GM19023 (cell line): Measurements from ENCODE around the gene RAB22A.
"Not testable (repeated sequence)": the region's sequence is repeated elsewhere in the genome, so short reads cannot be mapped to it uniquely, and the experiment has no call there.

Experiments used
- ATAC-seq: cut with Tn5 transposase; IDR thresholded peaks from one replicate; pipeline ENCODE4 v1.9.1; 2021; ENCODE audit warnings: mild to moderate bottlenecking, moderate library complexity; ENCODE audit not compliant: unreplicated experiment

RAB22A gene

DNA sequence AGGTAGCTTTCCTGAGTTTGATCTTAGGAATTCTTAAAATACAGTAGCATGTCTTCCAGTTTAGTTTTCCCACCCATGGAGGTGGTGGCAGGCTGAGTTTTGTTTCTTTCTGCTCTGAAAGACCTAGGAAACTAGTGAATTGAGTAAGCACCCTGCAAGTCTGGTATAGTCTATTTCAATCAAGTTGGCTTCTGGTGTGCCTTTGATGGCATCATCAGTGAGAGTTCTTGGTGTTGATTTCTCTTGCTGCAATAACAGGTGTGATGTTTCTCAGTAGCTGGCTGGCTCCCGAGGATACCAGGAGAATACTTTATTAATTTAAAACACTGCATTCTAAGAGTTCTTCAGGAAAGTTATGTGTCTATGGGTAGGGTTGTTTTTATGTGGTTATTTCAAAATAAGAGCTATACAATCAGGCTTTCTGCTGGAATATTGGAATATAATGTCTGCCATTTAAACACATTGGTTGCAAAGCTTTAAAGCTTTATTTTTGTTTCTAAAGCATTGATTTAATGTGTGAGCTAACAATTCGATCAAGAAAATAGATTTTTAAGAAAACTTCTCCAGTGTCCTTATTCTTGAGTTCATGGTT is 98.5 kb downstream of the RAB22A start:
- no peak for ATAC-seq

DNA sequence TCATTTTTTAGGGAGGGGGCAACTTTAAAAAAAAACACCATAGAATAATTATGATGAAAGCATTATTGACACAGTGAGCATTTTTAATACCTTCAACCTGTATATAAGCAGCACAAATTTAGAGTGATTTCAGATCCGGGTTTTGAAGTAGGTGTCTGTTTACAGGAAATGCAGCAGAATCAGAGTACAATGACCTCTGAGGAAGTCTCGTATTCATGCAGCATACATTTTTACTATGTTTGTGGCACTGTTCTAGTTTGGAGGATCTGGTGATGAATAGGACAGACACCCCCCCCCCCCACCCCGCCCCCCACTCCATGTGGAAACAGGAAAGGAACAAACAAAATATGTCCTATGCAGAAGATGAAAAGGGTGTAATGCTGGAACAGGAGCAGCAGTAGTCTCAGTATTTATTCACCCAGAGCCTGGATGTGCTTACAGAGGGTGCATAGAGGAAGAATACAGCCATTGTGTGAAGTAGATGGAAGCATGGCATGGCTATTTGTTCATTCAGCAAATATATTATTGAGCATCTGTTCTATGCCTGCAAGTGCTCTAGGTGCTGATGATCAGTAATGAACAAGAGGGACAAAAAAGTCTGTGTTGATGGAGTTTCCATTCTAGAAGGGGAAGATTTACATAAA is 99.2 kb downstream of the RAB22A start:
- no peak for ATAC-seq

DNA sequence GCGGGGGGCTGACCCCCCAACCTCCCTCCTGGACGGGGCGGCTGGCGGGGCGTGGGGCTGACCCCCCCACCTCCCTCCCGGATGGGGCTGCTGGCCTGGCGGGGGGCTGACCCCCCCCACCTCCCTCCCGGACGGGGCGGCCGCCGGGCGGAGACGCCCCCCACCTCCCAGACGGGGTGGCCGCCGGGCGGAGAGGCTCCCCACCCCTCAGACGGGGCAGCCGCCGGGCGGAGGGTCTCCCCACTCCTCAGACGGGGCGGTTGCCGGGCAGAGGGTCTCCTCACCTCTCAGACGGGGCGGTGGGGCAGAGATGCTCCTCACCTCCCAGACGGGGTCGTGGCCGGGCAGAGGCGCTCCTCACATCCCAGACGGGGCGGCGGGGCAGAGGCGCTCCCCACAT is 104.7 kb downstream of the RAB22A start:
- not testable (repeated sequence) for ATAC-seq

DNA sequence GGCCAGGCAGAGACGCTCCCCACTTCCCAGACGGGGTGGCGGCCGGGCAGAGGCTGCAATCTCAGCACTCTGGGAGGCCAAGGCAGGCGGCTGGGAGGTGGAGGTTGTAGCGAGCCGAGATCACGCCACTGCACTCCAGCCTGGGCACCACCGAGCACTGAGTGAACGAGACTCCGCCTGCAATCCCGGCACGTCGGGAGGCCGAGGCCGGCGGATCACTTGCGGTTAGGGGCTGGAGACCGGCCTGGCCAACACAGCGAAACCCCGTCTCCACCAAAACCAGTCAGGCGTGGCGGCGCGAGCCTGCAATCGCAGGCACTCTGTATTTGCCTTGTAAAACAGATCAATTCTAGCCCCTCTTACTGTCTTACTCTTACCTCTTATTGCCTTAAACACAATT is 105.3 kb downstream of the RAB22A start:
- not testable (repeated sequence) for ATAC-seq

DNA sequence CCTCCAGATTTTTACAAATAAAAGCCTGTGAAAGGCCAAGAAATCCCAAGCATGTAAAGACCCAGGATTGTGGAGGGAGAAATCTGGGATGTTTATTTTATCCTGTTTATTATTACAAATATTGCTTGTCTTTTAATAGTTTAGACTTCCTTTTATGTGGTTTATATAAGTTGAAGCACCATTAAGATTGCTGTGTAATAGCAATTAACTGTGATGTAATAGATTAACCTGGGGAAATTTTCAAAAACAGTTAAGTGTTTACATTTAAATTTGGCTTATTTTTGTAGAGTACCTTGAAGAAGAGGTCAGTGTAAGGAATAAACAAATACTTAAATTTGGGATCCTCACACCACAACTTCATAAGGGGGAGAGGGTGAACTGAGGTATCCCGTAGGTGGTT is 106.5 kb downstream of the RAB22A start:
- ATAC-seq = no peak

DNA sequence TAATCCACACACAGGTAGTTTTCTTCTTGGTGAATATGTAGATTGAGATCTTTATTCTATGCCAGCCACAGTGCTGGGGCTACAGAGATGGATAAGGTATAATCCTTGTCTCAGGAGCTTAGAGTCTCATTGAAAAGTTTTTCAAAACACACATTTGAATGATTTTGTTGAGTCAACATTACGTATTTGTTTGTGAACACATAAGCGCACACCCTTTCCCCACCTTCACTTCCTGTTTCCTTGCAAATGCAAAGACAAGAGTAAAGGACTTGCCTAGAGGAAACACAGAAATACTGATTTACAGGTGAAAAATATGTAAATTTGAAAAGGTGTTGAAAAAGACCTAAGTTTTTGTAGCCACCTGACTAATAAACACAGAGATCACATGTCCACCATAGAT is 107.3 kb downstream of the RAB22A start:
- ATAC-seq = no peak
